ENCODE measurements around the gene MED27.

DNA sequence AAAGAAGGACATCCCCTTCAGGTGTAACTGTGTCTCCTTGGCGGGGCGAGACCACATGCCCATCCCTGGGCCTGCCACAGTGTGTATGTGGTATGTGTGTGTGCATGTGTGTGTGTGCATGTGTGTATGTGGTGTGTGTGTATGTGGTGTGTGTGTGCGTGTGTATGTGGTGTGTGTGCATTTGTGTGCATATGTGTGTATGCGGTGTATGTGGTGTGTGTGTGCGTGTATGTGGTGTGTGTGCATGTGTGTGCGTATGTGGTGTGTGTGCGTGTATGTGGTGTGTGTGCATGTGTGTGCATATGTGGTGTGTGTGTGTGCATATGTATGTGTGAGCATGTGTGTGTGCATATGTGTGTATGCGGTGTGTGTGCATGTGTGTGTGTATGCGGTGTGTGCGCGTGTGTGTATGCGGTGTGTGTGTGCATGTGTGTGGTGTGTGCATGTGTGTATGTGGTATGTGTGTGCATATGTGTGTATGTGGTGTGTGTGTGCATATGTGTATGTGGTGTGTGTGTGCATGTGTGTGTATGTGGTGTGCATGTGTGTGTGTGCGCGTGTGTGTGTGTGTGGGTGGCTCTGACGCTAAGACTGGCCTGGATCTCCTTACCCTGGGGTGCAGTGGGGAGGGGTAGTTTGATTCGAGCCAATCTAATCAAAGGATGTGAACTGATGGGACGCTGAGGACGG, 231.9 kb downstream of the MED27 start:
- no peak for TF ChIP-seq ZNF302 (tag by site-specific recombination; IDR thresholded peaks at IDR 0.05; ENCODE audit: low read depth)
- TF ChIP-seq, protein P1, sequence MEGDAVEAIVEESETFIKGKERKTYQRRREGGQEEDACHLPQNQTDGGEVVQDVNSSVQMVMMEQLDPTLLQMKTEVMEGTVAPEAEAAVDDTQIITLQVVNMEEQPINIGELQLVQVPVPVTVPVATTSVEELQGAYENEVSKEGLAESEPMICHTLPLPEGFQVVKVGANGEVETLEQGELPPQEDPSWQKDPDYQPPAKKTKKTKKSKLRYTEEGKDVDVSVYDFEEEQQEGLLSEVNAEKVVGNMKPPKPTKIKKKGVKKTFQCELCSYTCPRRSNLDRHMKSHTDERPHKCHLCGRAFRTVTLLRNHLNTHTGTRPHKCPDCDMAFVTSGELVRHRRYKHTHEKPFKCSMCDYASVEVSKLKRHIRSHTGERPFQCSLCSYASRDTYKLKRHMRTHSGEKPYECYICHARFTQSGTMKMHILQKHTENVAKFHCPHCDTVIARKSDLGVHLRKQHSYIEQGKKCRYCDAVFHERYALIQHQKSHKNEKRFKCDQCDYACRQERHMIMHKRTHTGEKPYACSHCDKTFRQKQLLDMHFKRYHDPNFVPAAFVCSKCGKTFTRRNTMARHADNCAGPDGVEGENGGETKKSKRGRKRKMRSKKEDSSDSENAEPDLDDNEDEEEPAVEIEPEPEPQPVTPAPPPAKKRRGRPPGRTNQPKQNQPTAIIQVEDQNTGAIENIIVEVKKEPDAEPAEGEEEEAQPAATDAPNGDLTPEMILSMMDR (tag by site-specific recombination; IDR thresholded peaks at IDR 0.05) = no peak
- TF ChIP-seq, protein P2, sequence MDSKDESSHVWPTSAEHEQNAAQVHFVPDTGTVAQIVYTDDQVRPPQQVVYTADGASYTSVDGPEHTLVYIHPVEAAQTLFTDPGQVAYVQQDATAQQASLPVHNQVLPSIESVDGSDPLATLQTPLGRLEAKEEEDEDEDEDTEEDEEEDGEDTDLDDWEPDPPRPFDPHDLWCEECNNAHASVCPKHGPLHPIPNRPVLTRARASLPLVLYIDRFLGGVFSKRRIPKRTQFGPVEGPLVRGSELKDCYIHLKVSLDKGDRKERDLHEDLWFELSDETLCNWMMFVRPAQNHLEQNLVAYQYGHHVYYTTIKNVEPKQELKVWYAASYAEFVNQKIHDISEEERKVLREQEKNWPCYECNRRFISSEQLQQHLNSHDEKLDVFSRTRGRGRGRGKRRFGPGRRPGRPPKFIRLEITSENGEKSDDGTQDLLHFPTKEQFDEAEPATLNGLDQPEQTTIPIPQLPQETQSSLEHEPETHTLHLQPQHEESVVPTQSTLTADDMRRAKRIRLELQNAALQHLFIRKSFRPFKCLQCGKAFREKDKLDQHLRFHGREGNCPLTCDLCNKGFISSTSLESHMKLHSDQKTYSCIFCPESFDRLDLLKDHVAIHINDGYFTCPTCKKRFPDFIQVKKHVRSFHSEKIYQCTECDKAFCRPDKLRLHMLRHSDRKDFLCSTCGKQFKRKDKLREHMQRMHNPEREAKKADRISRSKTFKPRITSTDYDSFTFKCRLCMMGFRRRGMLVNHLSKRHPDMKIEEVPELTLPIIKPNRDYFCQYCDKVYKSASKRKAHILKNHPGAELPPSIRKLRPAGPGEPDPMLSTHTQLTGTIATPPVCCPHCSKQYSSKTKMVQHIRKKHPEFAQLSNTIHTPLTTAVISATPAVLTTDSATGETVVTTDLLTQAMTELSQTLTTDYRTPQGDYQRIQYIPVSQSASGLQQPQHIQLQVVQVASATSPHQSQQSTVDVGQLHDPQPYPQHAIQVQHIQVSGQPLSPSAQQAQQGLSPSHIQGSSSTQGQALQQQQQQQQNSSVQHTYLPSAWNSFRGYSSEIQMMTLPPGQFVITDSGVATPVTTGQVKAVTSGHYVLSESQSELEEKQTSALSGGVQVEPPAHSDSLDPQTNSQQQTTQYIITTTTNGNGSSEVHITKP (tag by site-specific recombination; IDR thresholded peaks at IDR 0.05) = no peak
- TF ChIP-seq ZNF660 (tag by site-specific recombination; IDR thresholded peaks at IDR 0.05) = no peak
- no peak for TF ChIP-seq ZBTB8A (tag by site-specific recombination; IDR thresholded peaks at IDR 0.05)
- TF ChIP-seq ZEB2 (tag by site-specific recombination; IDR thresholded peaks at IDR 0.05) = no peak
- no peak for TF ChIP-seq MZF1 (tag by site-specific recombination; IDR thresholded peaks at IDR 0.05; ENCODE audit: borderline replicate concordance)

Measured in HEK293 (cell line).